Endothelial cell of umbilical vein (primary cell): Measurements from ENCODE around the gene COMMD8. TPM values are rescaled to one million over a fixed set of nuclear protein-coding genes. Genes with fewer than 3 reads are reported as not detected.

ENCODE experiments used
- BruUV-seq: library from RNA; stranded (reverse); fragments of 400-500 nt; replicated peaks from 2 replicates; lab custom pipeline; 2021; lab: Mats Ljungman, UMichigan
- CTCF ChIA-PET: fragments of 300-600, 350-600 bp; sonication (Branson Sonifier 250); formaldehyde crosslinking; loops from one replicate; lab custom pipeline; 2021; ENCODE audit warnings: antibody characterized with exemption, inconsistent platforms; lab: Charles Lee
- POLR2A ChIA-PET: fragments of 300-600, 350-600 bp; sonication (Branson Sonifier 250); formaldehyde crosslinking; loops from one replicate; lab custom pipeline; 2021; ENCODE audit warnings: antibody characterized with exemption, inconsistent platforms; lab: Charles Lee
- DNase-seq: peaks from one replicate; pipeline ENCODE4 v3.0.0-alpha.2; 2011; ENCODE audit warnings: low read depth, low spot score
- FAIRE-seq: peaks from 2 replicates; lab custom pipeline; 2011; peaks lifted over from hg19 to GRCh38; lab: Jason Lieb, UNC
- H2AFZ ChIP-seq: 2 replicates; pipeline ENCODE4 v1.6.0; 2012; ENCODE audit warnings: low read depth, low read length, control low read depth, inconsistent platforms
- H3K27ac ChIP-seq: 2 replicates; pipeline ENCODE4 v1.5.1; 2011; ENCODE audit warnings: low read depth, mild to moderate bottlenecking, control low read depth, low read length, moderate library complexity; ENCODE audit not compliant: insufficient read depth
- H3K27me3 ChIP-seq, 2 experiments: 2 replicates each; pipeline versions ENCODE4 v1.6.0 to v1.6.1; 2011; ENCODE audit warnings: low read length in 2 of 2, mixed read lengths in 1 of 2; ENCODE audit not compliant: control insufficient read depth in 2 of 2, insufficient read depth in 2 of 2
- H3K36me3 ChIP-seq, 2 experiments: 2 replicates in 1 of 2; 3 replicates in 1 of 2; pipeline ENCODE4 v1.5.1; 2011; ENCODE audit warnings: low read length in 2 of 2, mild to moderate bottlenecking in 1 of 2, moderate library complexity in 1 of 2; ENCODE audit not compliant: control insufficient read depth in 2 of 2, insufficient read depth in 2 of 2; ENCODE audit errors: extremely low read depth in 1 of 2
- H3K4me1 ChIP-seq: 3 replicates; pipeline ENCODE4 v1.5.1; 2011; ENCODE audit warnings: mild to moderate bottlenecking, low read length; ENCODE audit not compliant: control insufficient read depth, insufficient read depth; ENCODE audit errors: extremely low read depth
- H3K4me2 ChIP-seq: 2 replicates; pipeline ENCODE4 v1.6.1; 2011; ENCODE audit warnings: low read length, control low read depth, mixed read lengths; ENCODE audit not compliant: insufficient read depth
- H3K4me3 ChIP-seq, 3 experiments: fragments of 200-600 bp in 1 of 3; sonication (generic), shearing (Covaris generic) in 1 of 3; replicated peaks in 1 of 3; 2 replicates each; pipeline ENCODE4 v1.5.1; 2011 to 2016; ENCODE audit warnings: control low read depth in 3 of 3, low read length in 3 of 3, mild to moderate bottlenecking in 2 of 3, inconsistent platforms in 1 of 3, low read depth in 1 of 3, moderate library complexity in 1 of 3; ENCODE audit not compliant: insufficient read depth in 1 of 3
- H3K79me2 ChIP-seq: 2 replicates; pipeline ENCODE4 v1.6.0; 2012; ENCODE audit warnings: low read length, inconsistent platforms; ENCODE audit not compliant: control insufficient read depth, insufficient read depth
- H3K9ac ChIP-seq: replicated peaks from 2 replicates; pipeline ENCODE3; 2011; ENCODE audit warnings: low read length, control low read depth; ENCODE audit not compliant: insufficient read depth; ENCODE audit errors: extremely low read depth
- H3K9me1 ChIP-seq: replicated peaks from 3 replicates; pipeline ENCODE4 v1.6.0; 2011; ENCODE audit warnings: mild to moderate bottlenecking, low read length; ENCODE audit not compliant: control insufficient read depth, insufficient read depth; ENCODE audit errors: extremely low read depth
- H3K9me3 ChIP-seq: replicated peaks from 2 replicates; pipeline ENCODE4 v1.5.1; 2012; ENCODE audit warnings: low read length, inconsistent platforms; ENCODE audit not compliant: control insufficient read depth, insufficient read depth
- H4K20me1 ChIP-seq: replicated peaks from 2 replicates; pipeline ENCODE3; 2011; ENCODE audit warnings: mild to moderate bottlenecking, low read length; ENCODE audit not compliant: control insufficient read depth, insufficient read depth; ENCODE audit errors: extremely low read depth
- EZH2 ChIP-seq: IDR thresholded peaks from 2 replicates; pipeline ENCODE4 v1.6.1; 2012; ENCODE audit warnings: borderline replicate concordance, low read depth, mild to moderate bottlenecking, moderate library complexity, low read length, inconsistent platforms; ENCODE audit not compliant: severe bottlenecking
- FOS ChIP-seq: IDR thresholded peaks from 2 replicates; pipeline ENCODE4 v1.6.1; 2011; ENCODE audit warnings: mild to moderate bottlenecking, low read length, moderate library complexity, borderline replicate concordance; ENCODE audit not compliant: insufficient read depth
- GATA2 ChIP-seq: IDR thresholded peaks from 2 replicates; pipeline ENCODE4 v1.7.0; 2011; ENCODE audit warnings: low read depth, mild to moderate bottlenecking, moderate library complexity, mixed read lengths, low read length; ENCODE audit not compliant: insufficient read length, insufficient read depth
- JUN ChIP-seq: IDR thresholded peaks from 2 replicates; pipeline ENCODE4 v1.6.1; 2011; ENCODE audit warnings: borderline replicate concordance, low read depth; ENCODE audit not compliant: insufficient read length, insufficient read depth
- MYC ChIP-seq: IDR thresholded peaks from one replicate; pipeline ENCODE4 v1.6.1; 2011; ENCODE audit warnings: mild to moderate bottlenecking, low read depth, low read length
- POLR2A ChIP-seq: IDR thresholded peaks from 2 replicates; pipeline ENCODE4 v1.6.1; 2012; ENCODE audit warnings: low read depth, mild to moderate bottlenecking, control low read depth, low read length
- POLR2AphosphoS5 ChIP-seq: IDR thresholded peaks from 2 replicates; pipeline ENCODE4 v1.6.1; 2012; ENCODE audit warnings: low read depth, mild to moderate bottlenecking, control low read depth, low read length, moderate library complexity; ENCODE audit not compliant: insufficient read depth
- dilution Hi-C: fragments of 300-500 bp; cut with MboI; formaldehyde crosslinking; loops from one replicate; pipeline ENCODE4 v1.15.0; 2019; ENCODE audit warnings: low sequenced_read_pairs; ENCODE audit not compliant: extremely low pct_ligation_motif_present
- intact Hi-C: fragments of 100-400 bp; cut with micrococcal nuclease; formaldehyde crosslinking; loops from one replicate; pipeline ENCODE4 v1.10.0; 2022
- polyA plus RNA-seq, 4 experiments: library from polyadenylated mRNA; depleted of rRNA in 3 of 4; stranded (reverse) in 3 of 4; unstranded in 1 of 4; fragments of >200 nt; gene quantifications; 2 replicates each; pipeline versions ENCODE4 v1.2.1 to v1.2.3, GENCODE V29; 2011 to 2012; ENCODE audit warnings: missing spikeins in 1 of 4
- total RNA-seq: library from RNA; stranded (reverse); gene quantifications from 2 replicates; pipeline ENCODE4 v1.2.3, GENCODE V29; 2021

The COMMD8 gene
- total and polyA plus RNA-seq, 2 donors (not counting 3 experiments of a cell fraction or from before 2014, with no cell fraction given) = 4.9 to 22.3 TPM

DNA sequence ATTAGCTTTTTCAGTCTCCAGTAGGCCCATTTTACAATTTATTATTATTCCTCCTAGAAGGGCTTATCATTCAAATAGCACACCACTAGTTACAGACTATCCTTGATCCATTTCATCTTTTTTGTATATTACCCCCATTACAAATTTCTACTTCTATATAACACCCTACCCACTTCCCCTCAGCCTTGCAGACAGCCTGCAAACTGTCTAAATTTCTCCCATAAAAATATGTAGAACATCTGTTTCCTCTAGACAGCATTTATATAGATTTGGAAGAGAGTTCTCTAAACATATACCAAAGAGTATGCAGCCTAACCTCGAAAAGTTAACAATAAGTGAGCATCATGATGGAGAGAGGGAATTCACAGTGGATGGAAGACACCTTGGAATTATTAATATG lies 30.8 kb downstream of the COMMD8 start:
- Histone ChIP-seq H3K9me1 (no peaks in the 10 kb centered on the region), H3K4me1 (no peaks in the 10 kb centered on the region), H3K9ac (no peak overlapping the region), H3K4me3 (no peak overlapping the region), H3K27ac (no peak overlapping the region), H3K4me2 (no peak overlapping the region), H3K79me2 (no peaks in the 10 kb centered on the region), H4K20me1 (no peaks in the 10 kb centered on the region), H3K9me3 (no peaks in the 10 kb centered on the region), H3K27me3 (peaks cover 0 to 6% of the 10 kb centered on the region in 2 experiments), H3K36me3 (no peaks in the 10 kb centered on the region), H2AFZ (no peak overlapping the region)
- intact Hi-C loops = no loop called here
- no peak for DNase-seq
- POLR2A ChIA-PET = no interaction called here
- CTCF ChIA-PET = interaction anchor here (1.0 kb wide), 1 partner anchor 15 kb away, joined by 3 read pairs; no protein-coding TSS in a partner anchor
- dilution Hi-C loops = no loop called here
- no TSS peak for BruUV-seq
- no peak for FAIRE-seq
- no peak for TF ChIP-seq MYC
- no peak for TF ChIP-seq GATA2
- TF ChIP-seq POLR2A = no peak
- TF ChIP-seq JUN = no peak
- TF ChIP-seq FOS = no peak

DNA sequence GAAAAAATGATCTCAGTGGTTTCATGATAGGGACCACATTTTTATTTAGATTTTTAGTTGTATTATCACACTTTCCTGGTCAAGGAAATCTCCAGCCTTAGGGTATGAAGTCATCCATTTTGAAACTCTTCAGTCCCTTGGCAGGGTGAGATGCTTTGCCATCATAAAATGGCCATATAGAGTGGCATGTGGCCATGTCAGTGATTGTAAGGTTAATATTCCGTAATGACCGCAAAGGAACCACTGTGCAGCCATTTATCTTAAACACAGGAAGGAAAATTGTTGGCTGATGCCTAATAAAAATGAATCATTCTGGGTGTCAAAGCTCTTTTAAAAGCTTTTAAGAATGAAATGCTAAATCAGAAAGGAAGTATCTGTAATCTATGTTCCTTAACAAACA lies 35.6 kb downstream of the COMMD8 start:
- dilution Hi-C loops (no loop called here), intact Hi-C loops (no loop called here)
- Histone ChIP-seq H3K4me1 (no peaks in the 10 kb centered on the region), H4K20me1 (no peaks in the 10 kb centered on the region), H3K36me3 (no peaks in the 10 kb centered on the region), H3K79me2 (no peaks in the 10 kb centered on the region), H2AFZ (no peak overlapping the region), H3K27me3 (peaks cover 0 to 2% of the 10 kb centered on the region in 2 experiments), H3K4me3 (no peak overlapping the region), H3K9me1 (no peaks in the 10 kb centered on the region), H3K4me2 (no peak overlapping the region), H3K27ac (no peak overlapping the region), H3K9me3 (no peaks in the 10 kb centered on the region), H3K9ac (no peak overlapping the region)
- ChIA-PET CTCF (no interaction called here), POLR2A (no interaction called here)
- peak; percentile 6 for DNase-seq
- no peak for FAIRE-seq
- TF ChIP-seq POLR2AphosphoS5 (no peak), EZH2 (no peak)
- no TSS peak for BruUV-seq
